ENCODE data around the gene NPHP3.

Gene NPHP3

DNA sequence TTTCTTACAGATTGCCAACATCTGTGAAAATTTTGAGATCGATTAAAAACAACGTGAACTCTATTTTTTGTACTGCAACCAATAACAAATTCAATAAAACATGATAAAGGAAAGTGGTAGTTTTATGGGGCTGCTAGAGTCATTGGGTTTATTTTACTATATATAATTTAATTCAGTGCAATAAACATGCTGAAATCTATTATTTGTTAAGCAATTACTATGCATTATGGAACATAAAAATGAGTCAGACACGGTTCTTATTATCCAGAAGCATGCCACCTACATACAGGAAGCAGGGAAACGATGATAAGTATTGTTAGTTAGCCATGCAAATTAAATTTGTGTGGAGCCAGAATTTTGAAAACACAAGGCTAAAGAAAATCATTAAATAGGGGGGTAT lies 27.2 kb downstream of the NPHP3 start:
- H3K4me3 ChIP-seq (ENCODE audit: low read depth, low read length): no peak overlapping the region

DNA sequence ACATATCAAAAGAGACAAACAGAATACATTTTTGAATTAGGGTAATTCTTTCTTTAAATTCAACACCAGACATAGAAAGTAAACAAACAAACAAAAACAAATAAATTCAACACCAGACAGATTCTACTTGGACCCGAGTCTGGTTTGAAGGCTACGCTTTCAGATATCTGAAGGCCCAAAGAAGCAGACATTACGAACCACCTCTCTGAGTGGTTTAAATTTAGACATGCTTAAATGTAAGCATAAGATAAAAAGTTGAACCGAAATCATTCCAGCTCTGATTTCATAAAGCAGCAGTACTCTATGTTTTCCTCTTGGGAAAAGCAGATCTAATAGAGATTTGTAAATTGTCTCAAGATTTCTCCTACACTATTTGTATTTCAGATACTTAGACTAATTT lies 32.2 kb downstream of the NPHP3 start:
- H3K4me3 ChIP-seq (ENCODE audit: low read depth, low read length): no peak overlapping the region

DNA sequence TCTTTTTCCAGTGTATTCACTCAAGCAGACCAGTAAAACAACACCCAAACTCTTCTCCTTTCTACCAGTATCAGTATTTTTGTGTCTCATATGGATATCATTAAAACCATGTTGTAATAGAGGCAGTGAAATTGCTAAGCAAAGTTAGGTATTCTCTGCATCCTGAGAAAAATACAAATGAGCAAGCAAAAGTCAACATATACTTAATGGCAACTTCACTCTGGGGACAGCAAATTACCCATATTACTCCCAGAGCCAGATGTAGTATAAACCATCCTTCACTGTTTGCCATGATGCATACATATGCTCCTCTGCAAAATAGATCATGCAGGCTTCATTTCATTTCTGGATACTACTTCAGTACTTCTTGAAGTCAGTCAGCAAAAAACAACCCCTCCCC lies 40.0 kb downstream of the NPHP3 start:
- no peak overlapping the region for H3K4me3 ChIP-seq (ENCODE audit: low read depth, low read length)

DNA sequence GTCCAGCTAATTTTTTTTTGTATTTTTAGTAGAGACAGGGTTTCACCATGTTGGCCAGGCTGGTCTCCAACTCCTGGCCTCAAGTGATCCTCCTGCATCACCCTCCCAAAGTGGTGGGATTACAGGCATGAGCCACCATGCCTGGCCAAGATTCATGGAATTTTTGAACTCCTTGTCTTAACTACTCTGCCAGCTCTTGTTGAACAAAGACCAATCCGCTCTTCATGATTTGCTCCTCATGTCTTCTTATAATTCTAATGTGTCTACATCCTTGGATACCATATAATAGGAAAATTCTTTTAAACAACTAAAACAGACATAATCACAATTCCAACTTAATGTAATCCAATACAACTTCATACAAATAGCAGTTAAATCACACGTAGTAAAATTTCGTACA lies 40.8 kb downstream of the NPHP3 start:
- no peak overlapping the region for H3K4me3 ChIP-seq (ENCODE audit: low read depth, low read length)

DNA sequence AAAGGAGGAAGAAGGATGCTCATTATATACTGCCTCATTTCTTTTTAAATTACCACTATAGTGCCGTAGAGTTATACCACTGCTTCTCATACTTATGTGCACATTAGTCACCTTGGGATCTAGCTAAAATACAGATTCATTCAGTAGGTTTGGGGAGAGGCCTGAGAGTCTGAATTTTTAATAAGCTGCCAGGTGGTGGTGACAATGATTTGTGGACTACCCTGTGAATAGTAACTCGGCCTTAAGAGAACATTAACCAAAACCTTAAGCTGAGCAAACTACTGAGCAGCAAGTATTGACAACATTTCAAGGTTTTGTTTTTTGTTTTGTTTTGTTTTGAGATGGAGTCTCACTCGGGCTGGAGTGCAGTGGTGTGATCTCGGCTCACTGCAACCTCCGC lies 42.3 kb downstream of the NPHP3 start:
- H3K4me3 ChIP-seq (ENCODE audit: low read depth, low read length): no peak overlapping the region

DNA sequence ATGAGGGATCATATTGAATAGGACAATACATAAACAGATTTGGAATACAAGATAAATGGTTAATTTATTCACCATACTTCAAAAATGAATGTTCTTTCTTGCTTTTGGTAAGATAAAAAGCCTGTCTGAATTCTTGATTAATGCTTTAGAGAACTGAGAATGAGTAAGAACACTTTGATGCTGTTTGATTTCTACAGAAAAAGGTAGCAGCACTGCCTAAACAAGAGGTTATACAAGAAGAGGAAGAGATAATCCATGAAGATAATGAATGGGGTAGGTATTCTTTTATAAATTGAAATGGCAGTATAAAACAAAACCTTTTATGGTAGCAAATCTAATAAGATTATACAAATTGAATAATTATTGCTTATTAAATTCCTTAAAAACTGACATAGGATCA lies 46.8 kb downstream of the NPHP3 start:
- no peak overlapping the region for H3K4me3 ChIP-seq (ENCODE audit: low read depth, low read length)

DNA sequence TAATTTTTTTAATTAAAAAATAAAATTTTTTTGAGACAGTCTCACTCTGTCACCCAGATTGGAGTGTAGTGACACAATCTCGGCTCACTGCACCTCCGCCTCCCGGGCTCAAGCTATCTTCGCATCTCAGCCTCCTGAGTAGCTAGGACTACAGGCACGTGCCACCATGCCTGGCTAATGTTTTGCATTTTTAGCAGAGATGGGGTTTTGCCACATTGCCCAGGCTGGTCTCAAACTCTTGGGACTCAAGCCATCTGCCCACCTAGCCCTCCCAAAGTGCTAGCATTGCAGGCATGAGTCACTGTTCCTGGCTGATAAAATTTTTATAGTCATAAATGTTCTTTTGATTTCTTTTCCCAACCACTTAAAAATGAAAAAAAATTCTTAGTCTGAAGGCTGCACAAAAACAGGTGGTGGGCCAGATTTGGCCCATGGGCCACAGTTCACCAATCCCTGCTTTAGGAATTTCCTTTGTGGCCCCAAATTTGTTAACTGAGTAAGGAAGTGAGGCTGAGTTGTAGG lies 52.9 kb downstream of the NPHP3 start:
- H3K4me3 ChIP-seq (ENCODE audit: low read depth, low read length): no peak overlapping the region

DNA sequence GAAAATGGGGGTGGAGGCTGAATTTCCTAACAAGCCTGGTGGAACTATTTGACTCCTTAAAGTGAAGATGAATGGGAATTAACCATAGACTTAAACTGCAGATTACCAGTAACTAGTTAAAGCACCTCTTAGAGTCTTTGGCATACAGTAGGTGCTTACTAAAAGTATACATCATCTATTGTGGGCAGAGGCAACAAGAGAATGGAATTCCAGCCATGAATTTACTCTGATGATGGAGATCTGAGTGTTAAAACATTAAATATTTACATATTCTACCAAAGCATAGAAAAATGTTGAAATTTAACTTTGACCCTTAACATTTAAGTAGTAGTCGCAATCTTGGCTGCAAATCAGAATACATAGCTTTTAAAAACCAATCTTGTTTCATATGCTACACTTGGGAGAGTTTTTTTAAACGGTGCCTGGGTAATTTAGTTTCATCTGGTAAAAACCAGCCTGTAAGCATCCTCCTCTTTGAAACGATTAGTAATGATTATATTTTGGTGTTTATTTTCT lies 56.9 kb downstream of the NPHP3 start:
- no peak overlapping the region for H3K4me3 ChIP-seq (ENCODE audit: low read depth, low read length)

DNA sequence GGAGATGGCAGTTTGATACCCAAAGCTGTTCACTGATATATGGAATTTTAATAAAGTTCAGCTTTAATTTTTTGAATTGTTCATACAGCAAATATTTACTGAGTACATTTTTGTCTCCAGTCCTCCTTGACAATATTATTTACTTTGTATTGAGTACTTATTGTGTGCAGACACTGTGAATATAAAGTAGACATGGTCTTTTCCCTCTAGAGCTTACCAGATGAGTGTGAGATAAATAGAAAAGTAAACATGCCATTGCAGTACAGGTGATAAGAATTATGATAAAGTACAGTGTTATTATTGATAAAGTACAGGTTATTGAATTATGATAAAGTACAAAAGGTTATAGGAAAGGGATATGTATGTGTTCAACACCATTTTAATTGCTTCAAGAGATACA lies 60.0 kb downstream of the NPHP3 start:
- H3K4me3 ChIP-seq (ENCODE audit: low read depth, low read length): no peak overlapping the region

DNA sequence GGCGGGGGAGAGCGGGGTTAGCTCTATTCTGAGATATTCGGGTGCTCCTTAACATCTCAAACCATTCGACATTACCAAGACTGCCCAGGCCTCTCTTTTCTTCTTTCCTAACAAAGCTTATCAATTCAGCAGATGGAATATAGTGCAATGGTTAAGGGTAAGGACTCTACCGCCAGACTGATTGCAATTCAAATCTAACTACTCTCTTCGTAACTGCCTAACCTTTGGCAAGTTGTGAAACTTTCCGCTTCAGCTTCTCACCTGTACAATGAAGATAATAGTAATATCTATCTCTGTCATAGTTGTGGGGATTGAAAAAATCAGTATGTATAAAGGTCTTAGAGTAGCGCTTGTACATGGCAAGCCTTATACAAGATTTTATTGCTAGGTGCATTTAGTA lies 61.1 kb downstream of the NPHP3 start:
- H3K4me3 ChIP-seq (ENCODE audit: low read depth, low read length): peak overlapping the region; percentile 91

DNA sequence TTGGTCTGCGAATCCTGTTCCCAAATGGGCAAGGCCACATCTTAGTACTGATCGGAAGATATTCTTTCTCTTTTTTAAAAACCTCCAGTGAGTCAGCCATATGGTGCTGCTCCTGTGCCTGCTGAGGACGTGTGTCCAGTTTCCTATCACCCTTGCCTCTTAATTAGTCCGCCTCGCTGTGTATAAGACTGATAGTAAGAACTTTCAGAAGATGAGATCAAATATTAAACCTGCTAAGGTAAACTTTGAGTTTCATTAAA lies 61.5 kb downstream of the NPHP3 start:
- peak overlapping the region; percentile 91 for H3K4me3 ChIP-seq (ENCODE audit: low read depth, low read length)

DNA sequence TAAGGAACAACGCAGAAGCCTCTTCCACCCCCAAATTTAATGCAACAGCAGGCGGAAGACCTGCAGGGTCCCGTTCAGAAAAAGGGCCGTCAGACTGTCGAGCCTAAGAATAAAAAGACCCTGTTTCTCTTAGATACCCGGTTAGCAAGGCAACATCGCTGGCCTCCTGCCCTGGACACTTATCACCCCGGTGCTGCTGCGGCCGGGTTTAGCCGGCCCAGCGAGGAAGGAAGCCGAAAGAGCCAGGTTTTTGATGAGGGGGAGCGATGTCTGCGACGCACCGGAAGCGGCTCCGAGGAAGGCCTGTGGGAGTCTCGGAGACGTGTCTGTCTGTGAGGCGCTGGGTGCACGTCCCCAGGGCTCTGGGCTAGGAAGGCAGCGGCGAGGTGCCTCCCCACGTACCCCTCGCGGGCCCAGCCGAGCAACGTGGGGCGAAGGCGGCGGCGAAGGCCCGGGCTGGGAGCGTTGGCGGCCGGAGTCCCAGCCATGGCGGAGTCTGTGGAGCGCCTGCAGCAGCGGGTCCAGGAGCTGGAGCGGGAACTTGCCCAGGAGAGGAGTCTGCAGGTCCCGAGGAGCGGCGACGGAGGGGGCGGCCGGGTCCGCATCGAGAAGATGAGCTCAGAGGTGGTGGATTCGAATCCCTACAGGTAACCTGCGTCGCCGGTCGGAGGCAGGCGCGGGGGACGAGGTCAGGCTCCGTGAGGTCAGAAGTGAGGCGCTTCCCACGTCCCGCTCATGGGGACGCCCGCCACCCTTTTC lies 62.0 kb downstream of the NPHP3 start, which contains the start of gene UBA5:
Gene UBA5 (plus strand): TSS at position 278 of the 759 bp plus-strand sequence. CDS start 209 bp downstream, at position 487.
- H3K4me3 ChIP-seq (ENCODE audit: low read depth, low read length): peak within 1 kb of the TSS; percentile 91

DNA sequence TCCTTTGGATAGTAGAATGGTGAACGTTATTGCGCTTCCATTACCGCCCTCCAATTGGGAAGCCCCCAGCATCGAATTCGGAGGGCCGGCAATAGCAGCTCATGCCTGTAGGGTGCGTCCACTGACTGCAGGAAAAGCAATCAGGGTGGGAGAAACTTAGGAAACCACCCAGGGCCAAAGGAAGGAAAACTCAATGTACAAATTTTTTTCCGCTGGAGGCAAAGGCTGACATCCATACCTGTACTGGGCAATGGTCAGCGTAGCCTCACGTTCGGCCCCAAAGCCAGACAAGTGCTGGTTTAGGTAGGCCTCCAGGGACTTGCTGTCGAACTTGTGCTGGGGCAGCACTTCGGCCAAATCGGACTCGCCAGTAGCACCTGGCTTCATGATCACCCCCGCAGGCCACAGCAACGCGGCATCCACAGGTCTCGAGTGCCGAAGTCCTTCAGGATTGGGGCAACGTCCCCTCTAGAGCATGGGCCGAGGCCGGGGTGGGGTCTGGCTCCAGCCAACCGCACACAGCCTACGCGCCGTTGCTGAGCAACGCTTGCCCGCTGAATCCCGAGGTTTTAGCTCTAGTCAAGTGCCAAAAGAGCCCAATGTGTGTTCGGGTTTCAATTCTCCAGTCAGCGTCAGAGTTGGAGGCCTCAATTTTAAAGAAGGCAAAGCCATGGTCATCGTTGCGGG lies 62.7 kb downstream of the NPHP3 start, which contains the start of gene ACAD11:
Gene ACAD11 (minus strand): TSS at position 445 of the 687 bp plus-strand sequence. CDS start 58 bp downstream, at position 387.
- peak within 1 kb of the TSS; percentile 91 for H3K4me3 ChIP-seq (ENCODE audit: low read depth, low read length)

DNA sequence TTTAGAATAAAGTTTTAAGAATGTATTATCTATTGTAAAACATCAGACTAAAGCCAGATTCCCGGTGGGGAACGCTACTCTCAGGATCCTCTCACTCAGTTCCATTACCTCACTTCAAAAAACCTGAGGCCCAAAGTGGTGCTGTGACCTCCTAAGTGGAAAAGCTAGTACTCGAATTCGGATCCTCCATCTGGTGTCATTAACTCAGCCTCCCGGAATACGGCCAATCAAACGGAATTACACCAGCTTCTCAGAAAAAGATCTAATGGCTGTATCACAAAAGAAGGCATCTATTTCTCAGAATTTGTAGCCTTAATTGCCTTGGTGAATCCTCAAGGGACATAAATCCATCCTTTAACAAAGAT lies 63.2 kb downstream of the NPHP3 start:
- peak overlapping the region; percentile 91 for H3K4me3 ChIP-seq (ENCODE audit: low read depth, low read length)

DNA sequence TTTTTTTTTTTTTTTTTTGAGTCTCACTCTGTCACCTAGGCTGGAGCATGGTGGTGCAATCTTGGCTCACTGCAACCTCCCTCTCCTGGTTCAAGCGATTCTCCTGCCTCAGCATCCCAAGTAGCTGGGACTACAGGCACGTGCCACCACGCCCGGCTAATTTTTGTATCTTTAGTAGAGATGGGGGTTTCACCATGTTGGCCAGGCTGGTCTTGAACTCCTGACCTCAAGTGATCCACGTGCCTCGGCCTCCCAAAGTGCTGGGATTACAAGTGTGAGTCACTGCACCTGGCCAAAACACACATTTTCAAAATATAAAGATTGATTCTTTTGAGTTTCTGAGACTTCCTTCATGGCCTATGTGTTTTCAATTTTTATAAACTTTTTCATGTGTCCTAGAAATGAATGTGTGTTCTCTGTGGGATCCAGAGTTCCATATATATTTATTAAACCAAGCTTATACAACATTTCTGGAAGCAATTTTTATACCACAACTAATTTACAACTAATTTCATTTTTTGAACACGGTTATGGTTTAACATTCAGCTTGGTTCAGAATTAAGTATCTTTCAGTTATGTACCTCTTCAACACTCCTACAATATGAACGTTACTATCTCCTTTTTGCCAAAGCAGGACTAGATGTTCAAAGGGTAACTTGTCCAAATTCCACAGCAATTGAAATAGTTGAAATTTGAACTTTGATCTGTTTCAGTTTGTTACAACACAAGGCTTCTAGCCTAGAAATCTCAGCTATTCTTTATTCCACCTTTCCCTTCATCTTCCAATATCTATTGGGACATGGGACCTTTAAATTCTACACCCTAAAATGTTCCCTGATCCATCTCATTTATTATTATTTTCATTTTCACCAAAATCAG lies 64.1 kb downstream of the NPHP3 start:
- H3K4me3 ChIP-seq (ENCODE audit: low read depth, low read length): no peak overlapping the region

DNA sequence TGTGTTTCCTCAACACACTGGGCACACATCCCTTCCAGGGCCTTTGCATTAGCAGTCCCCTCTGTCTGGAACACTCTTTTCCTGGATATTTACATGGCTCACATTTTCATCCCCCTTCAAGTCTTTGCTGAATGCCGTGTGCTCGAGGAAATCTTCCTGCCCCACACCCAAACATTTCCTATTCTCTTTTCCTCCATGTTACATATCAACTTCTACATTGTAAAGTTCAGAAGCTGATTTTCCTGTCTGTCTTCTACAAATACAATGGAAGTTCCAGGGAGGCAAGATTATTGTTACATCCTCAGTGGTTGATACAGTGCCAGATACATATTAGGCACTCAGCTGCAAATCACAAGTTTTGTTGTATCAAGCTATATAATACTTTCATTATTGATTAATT lies 66.7 kb downstream of the NPHP3 start:
- no peak overlapping the region for H3K4me3 ChIP-seq (ENCODE audit: low read depth, low read length)

DNA sequence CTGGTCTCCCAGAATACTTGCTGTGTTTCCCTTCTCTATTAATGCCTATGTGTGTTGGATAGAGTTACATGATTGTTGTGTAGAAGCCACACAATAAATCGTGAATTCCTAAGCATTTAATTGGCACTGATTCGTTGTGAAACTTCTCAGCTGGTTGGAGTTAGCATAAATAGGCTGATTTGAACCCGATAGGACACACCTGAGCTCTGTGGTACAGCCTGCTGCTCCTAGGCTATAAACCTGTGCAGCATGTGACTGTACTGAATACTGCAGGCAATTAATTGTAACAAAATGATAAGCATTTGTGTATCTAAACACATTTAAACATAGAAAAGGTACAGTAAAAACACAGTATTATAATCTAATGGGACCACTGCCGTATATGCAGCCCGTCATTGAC lies 67.5 kb downstream of the NPHP3 start:
- H3K4me3 ChIP-seq (ENCODE audit: low read depth, low read length): no peak overlapping the region

DNA sequence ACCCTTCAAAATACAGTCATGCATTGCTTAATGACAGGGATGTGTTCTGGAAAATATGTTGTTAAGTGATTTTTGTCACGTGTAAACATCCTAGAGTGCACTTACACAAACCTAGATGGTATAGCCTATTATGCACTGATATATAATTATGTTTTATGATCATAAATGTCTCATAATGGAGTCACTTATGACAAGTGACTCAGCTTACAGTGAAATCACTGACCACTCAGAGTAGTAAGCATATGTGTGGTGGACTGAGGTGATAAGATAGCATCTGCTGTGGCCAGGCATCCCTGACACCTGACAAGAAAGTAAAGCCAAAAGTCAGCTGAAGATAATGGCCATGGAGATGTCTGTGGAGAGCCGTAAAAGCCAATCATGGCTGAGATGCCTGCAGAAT lies 68.0 kb downstream of the NPHP3 start:
- H3K4me3 ChIP-seq (ENCODE audit: low read depth, low read length): no peak overlapping the region

DNA sequence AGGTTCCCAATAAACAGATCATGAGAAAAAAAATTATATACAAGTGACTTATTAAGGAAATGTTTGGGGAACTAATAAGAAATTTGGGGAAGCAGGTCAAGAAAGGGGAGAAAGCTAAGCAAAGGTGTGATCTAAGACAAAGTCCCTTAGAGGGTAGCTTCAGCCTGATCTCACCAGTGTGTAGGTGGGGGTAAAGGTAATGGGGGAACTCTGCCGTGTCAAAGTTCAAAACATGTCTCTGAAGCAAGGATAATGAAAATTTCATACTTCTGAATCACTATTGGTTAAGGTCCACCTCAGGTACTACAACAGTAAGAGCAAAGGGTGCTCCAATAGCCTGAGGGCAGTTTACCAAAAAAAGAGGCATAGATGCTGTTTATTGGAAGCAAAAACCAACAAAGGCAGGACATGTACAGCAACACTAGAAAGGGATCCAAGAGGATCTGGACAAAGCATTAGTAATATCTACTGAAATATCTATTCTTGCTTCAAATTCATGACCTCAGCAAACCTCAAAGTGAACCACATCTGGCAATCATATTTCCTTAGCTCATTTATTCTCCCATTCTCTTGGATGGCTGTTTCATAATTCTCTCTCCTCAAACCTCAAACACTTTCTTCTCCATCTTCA lies 69.5 kb downstream of the NPHP3 start:
- H3K4me3 ChIP-seq (ENCODE audit: low read depth, low read length): no peak overlapping the region

DNA sequence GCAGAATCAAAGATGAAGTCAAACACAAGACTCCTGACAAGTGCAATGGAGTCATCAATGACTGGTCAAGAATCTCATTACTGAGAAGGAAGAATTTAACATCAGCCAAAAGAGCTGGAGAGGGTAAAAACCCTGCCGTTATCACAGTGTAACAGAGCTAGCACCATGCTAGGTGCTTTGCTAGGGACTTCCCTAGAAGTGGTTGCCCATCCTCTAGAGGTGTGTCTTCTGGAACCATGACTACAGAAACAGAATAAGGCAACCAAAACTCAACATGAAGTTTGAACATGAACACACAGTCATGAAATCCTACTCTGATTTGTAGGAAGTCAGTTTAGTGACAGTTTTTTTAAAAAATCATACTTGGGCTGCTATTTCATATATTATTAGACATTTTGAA lies 72.1 kb downstream of the NPHP3 start:
- H3K4me3 ChIP-seq (ENCODE audit: low read depth, low read length): no peak overlapping the region

DNA sequence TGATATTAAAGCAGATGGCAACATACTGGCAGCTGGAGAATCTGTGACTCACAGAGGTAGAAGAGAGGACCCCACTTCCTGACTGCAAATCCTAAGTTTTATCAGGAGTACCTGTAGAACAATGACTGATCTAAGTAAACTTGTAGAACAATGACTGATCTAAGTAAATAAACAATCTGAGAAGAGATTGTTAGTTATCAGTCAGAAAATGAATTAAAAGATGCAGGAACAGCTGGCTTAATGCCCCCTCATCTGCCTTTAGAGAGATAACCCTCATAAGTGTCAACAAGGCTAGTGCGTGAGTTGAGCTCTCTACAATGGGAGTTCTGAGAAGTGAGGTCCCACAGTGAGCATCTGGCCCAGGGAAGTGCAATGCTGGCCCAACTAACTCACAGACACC lies 77.2 kb downstream of the NPHP3 start:
- no peak overlapping the region for H3K4me3 ChIP-seq (ENCODE audit: low read depth, low read length)
